Gastrocnemius medialis (tissue), 4 donors: ENCODE results near the gene ALX4. TPM values are rescaled to one million over a fixed set of nuclear protein-coding genes. Genes with fewer than 3 reads are reported as not detected.

Experiments used
- ATAC-seq, 2 donors: fragments of 150-250 bp; one replicate each; pipeline ENCODE4 v1.9.1; 2016
- DNase-seq, 2 donors: peaks; one replicate each; pipeline ENCODE4 v3.0.0-alpha.2; 2019
- H3K27ac ChIP-seq, 4 donors: fragments of 200-600 bp; sonication (generic); 1 replicate in 1 of 4; 2 replicates in 3 of 4; pipeline ENCODE4 v1.5.1; 2016 to 2018; ENCODE audit warnings: mild to moderate bottlenecking in 2 of 4, moderate library complexity in 1 of 4
- H3K27me3 ChIP-seq, 3 donors: fragments of 200-600 bp; sonication (generic) in 2 of 3; 1 replicate in 1 of 3; 2 replicates in 2 of 3; pipeline versions ENCODE4 v1.5.1 to v1.6.0; 2016 to 2019; ENCODE audit warnings: mild to moderate bottlenecking in 1 of 3, moderate library complexity in 1 of 3
- H3K36me3 ChIP-seq, 2 donors: fragments of 200-600 bp; sonication (generic) in 1 of 2; one replicate each; pipeline ENCODE4 v1.5.1; 2017 to 2018
- H3K4me1 ChIP-seq, 2 donors: fragments of 200-600 bp; sonication (generic) in 1 of 2; one replicate each; pipeline ENCODE4 v1.5.1; 2016 to 2017; ENCODE audit warnings: mild to moderate bottlenecking in 2 of 2
- H3K4me3 ChIP-seq, 4 donors: fragments of 200-600 bp; sonication (generic) in 3 of 4; 1 replicate in 1 of 4; 2 replicates in 3 of 4; pipeline ENCODE4 v1.5.1; 2016 to 2019; ENCODE audit warnings: mild to moderate bottlenecking in 2 of 4
- H3K9me3 ChIP-seq, 3 donors: fragments of 200-600 bp; sonication (generic) in 2 of 3; 1 replicate in 1 of 3; 2 replicates in 2 of 3; pipeline ENCODE4 v1.5.1; 2016 to 2019
- CTCF ChIP-seq, 5 experiments: fragments of 450-650 bp in 3 of 5; fragments of 200-600 bp in 2 of 5; sonication (generic) in 2 of 5; IDR thresholded peaks in 4 of 5; conservative IDR thresholded peaks in 1 of 5; 1 replicate in 4 of 5; 2 replicates in 1 of 5; pipeline ENCODE4 v1.5.1; 2016 to 2019; ENCODE audit warnings: antibody characterized with exemption in 5 of 5, mild to moderate bottlenecking in 3 of 5, moderate library complexity in 3 of 5
- POLR2A ChIP-seq, 2 donors: fragments of 450-650 bp; IDR thresholded peaks; one replicate each; pipeline ENCODE4 v1.6.1; 2017; ENCODE audit warnings: antibody characterized with exemption in 2 of 2, mild to moderate bottlenecking in 2 of 2, moderate library complexity in 2 of 2
- in situ Hi-C, 4 donors: fragments of 200-750 bp; cut with MboI; loops; one replicate each; pipeline versions ENCODE4 v1.15.0 to v1.8.0; 2017; ENCODE audit warnings: low sequenced_read_pairs in 4 of 4
- intact Hi-C: fragments of 100-400 bp; cut with DNase I; formaldehyde crosslinking; loops from one replicate; pipeline ENCODE4 v1.15.1; 2023; ENCODE audit warnings: low total_unique reads
- total RNA-seq, 4 donors: library from RNA; depleted of rRNA; stranded (reverse); fragments of >200 nt; gene quantifications; one replicate each; pipeline versions ENCODE4 v1.1.0 to v1.2.3, GENCODE V29; 2016

The ALX4 gene
- total RNA-seq, 4 donors from 2014 or later = 0.07 to 0.12 TPM; not detected in 2

- in situ Hi-C loops = no loop called here
- Histone ChIP-seq H3K27ac (no peak overlapping the region), H3K27me3 (no peaks in the 10 kb centered on the region), H3K36me3 (no peaks in the 10 kb centered on the region), H3K4me3 (no peak overlapping the region), H3K9me3 (no peaks in the 10 kb centered on the region), H3K4me1 (peaks cover 22 to 29% of the 10 kb centered on the region in 2 donors)
- no peak for TF ChIP-seq POLR2A (IDR thresholded peaks at IDR 0.05)
- TF ChIP-seq CTCF (IDR thresholded peaks at IDR 0.05 in 4 of 5, conservative IDR thresholded peaks at IDR 0.05 in 1 of 5) = no peak
- intact Hi-C loops = no loop called here
- DNase-seq (no peak), ATAC-seq (no peak)
Measured at GRCh38 chr11:44237156-44237555, 72.8 kb downstream of the ALX4 start.

- ATAC-seq = no peak
- intact Hi-C loops = no loop called here
Measured at GRCh38 chr11:44236296-44236695, 73.6 kb downstream of the ALX4 start.

GRCh38 chr11:44235765-44236201 is 74.2 kb downstream of the ALX4 start:
- ATAC-seq (peak; percentile 65 to 72), DNase-seq (no peak)
- intact Hi-C loops = no loop called here

More at GRCh38 chr11:44236296-44236695, 73.6 kb downstream of the ALX4 start:
- no peak for TF ChIP-seq CTCF (IDR thresholded peaks at IDR 0.05 in 4 of 5, conservative IDR thresholded peaks at IDR 0.05 in 1 of 5)
- no peaks in the 10 kb centered on the region for H3K27me3 ChIP-seq
- no peak for DNase-seq
- in situ Hi-C loops = no loop called here
- H3K36me3 ChIP-seq = no peaks in the 10 kb centered on the region
- H3K27ac ChIP-seq = no peak overlapping the region
- peaks cover 14 to 21% of the 10 kb centered on the region in 2 donors for H3K4me1 ChIP-seq
- no peaks in the 10 kb centered on the region for H3K9me3 ChIP-seq
- no peak overlapping the region for H3K4me3 ChIP-seq

GRCh38 chr11:44229624-44230023 is 80.3 kb downstream of the ALX4 start:
- Histone ChIP-seq H3K27ac (peak overlapping the region in 2 of 4 donors; percentile 23 to 53), H3K27me3 (no peaks in the 10 kb centered on the region), H3K4me1 (peaks cover 13 to 36% of the 10 kb centered on the region in 2 donors), H3K36me3 (no peaks in the 10 kb centered on the region), H3K4me3 (no peak overlapping the region), H3K9me3 (no peaks in the 10 kb centered on the region)
- TF ChIP-seq CTCF (IDR thresholded peaks at IDR 0.05 in 4 of 5, conservative IDR thresholded peaks at IDR 0.05 in 1 of 5) (no peak), POLR2A (IDR thresholded peaks at IDR 0.05) (no peak)
- in situ Hi-C loops = no loop called here
- intact Hi-C loops = no loop called here
- ATAC-seq (no peak), DNase-seq (no peak)

More at GRCh38 chr11:44235765-44236201, 74.2 kb downstream of the ALX4 start:
- Histone ChIP-seq H3K4me3 (no peak overlapping the region), H3K4me1 (peaks cover 9 to 15% of the 10 kb centered on the region in 2 donors), H3K9me3 (no peaks in the 10 kb centered on the region), H3K36me3 (no peaks in the 10 kb centered on the region), H3K27me3 (no peaks in the 10 kb centered on the region), H3K27ac (peak overlapping the region in 2 of 4 donors; percentile 1 to 37)
- TF ChIP-seq CTCF (IDR thresholded peaks at IDR 0.05 in 4 of 5, conservative IDR thresholded peaks at IDR 0.05 in 1 of 5) = no peak
- no peak for TF ChIP-seq POLR2A (IDR thresholded peaks at IDR 0.05)
- in situ Hi-C loops = no loop called here

- H3K4me1 ChIP-seq = peaks cover 13 to 36% of the 10 kb centered on the region in 2 donors
- peak overlapping the region in 3 of 4 donors; percentile 5 to 53 (median 23) for H3K27ac ChIP-seq
- DNase-seq = peak; percentile 28 to 29
- TF ChIP-seq CTCF (IDR thresholded peaks at IDR 0.05 in 4 of 5, conservative IDR thresholded peaks at IDR 0.05 in 1 of 5) (no peak), POLR2A (IDR thresholded peaks at IDR 0.05) (no peak)
- H3K9me3 ChIP-seq = no peaks in the 10 kb centered on the region
- no peaks in the 10 kb centered on the region for H3K27me3 ChIP-seq
- in situ Hi-C loops (no loop called here), intact Hi-C loops (no loop called here)
- ATAC-seq = peak; percentile 80 to 88
- no peaks in the 10 kb centered on the region for H3K36me3 ChIP-seq
- H3K4me3 ChIP-seq = no peak overlapping the region
Measured at GRCh38 chr11:44229098-44229497, 80.8 kb downstream of the ALX4 start.
